GM18498 (cell line): Measurements from ENCODE around the gene CCDC188.

Experiments
- ATAC-seq: cut with Tn5 transposase; IDR thresholded peaks from one replicate; pipeline ENCODE4 v1.9.1; 2021; ENCODE audit warnings: mild to moderate bottlenecking, moderate library complexity; ENCODE audit not compliant: unreplicated experiment

CCDC188 gene

GRCh38 chr22:20108757-20109230 is 42.1 kb downstream of the CCDC188 start:
- no peak for ATAC-seq

- ATAC-seq: no peak
Measured at GRCh38 chr22:20107951-20108756, 42.7 kb downstream of the CCDC188 start.

GRCh38 chr22:20107471-20107901 is 43.4 kb downstream of the CCDC188 start:
- ATAC-seq: no peak

GRCh38 chr22:20106849-20107237 is 44.0 kb downstream of the CCDC188 start:
- ATAC-seq: no peak

- no peak for ATAC-seq
Measured at GRCh38 chr22:20106205-20106848, 44.5 kb downstream of the CCDC188 start.

- ATAC-seq: no peak
Measured at GRCh38 chr22:20105456-20106204, 45.2 kb downstream of the CCDC188 start.

- ATAC-seq: no peak
Measured at GRCh38 chr22:20102203-20102780, 48.6 kb downstream of the CCDC188 start.

GRCh38 chr22:20101638-20102037 is 49.2 kb downstream of the CCDC188 start:
- no peak for ATAC-seq

- no peak for ATAC-seq
Measured at GRCh38 chr22:20099099-20099711, 51.6 kb downstream of the CCDC188 start.
